Vagina (tissue), 2 donors: ENCODE measurements around the gene ADAMTS12.

Experiments used
- CTCF ChIP-seq, 3 experiments: fragments of 450-650 bp in 2 of 3; fragments of 200-600 bp in 1 of 3; sonication (generic) in 1 of 3; IDR thresholded peaks; one replicate each; pipeline ENCODE4 v1.5.1; 2017 to 2019; ENCODE audit warnings: antibody characterized with exemption in 3 of 3, mild to moderate bottlenecking in 2 of 3, moderate library complexity in 2 of 3
- POLR2A ChIP-seq, 2 donors: fragments of 450-650 bp; IDR thresholded peaks; one replicate each; pipeline ENCODE4 v1.6.1; 2017; ENCODE audit warnings: antibody characterized with exemption in 2 of 2, mild to moderate bottlenecking in 2 of 2, moderate library complexity in 2 of 2

GRCh38 chr5:33795496-33795895 lies 96.3 kb downstream of the ADAMTS12 start:
- TF ChIP-seq POLR2A (IDR thresholded peaks at IDR 0.05) (no peak), CTCF (IDR thresholded peaks at IDR 0.05) (no peak)
